Measurements from ENCODE around the gene KLC1.

KLC1 gene

GRCh38 chr14:103656031-103656755 lies 27.2 kb downstream of the KLC1 start:
- no peak for TF ChIP-seq CTCF (IDR thresholded peaks at IDR 0.05)

- no peak for TF ChIP-seq CTCF (IDR thresholded peaks at IDR 0.05)
These were observed 27.7 kb downstream of the KLC1 start for GRCh38 chr14:103656756-103657133.

- TF ChIP-seq CTCF (IDR thresholded peaks at IDR 0.05) = no peak
These were observed 28.5 kb downstream of the KLC1 start for GRCh38 chr14:103657471-103657870.

GRCh38 chr14:103659631-103660030 lies 30.6 kb downstream of the KLC1 start:
- TF ChIP-seq CTCF (IDR thresholded peaks at IDR 0.05) = no peak

- TF ChIP-seq CTCF (IDR thresholded peaks at IDR 0.05) = no peak
These were observed 33.0 kb downstream of the KLC1 start for GRCh38 chr14:103662029-103662428.

GRCh38 chr14:103662591-103662990 lies 33.6 kb downstream of the KLC1 start:
- no peak for TF ChIP-seq CTCF (IDR thresholded peaks at IDR 0.05)

GRCh38 chr14:103663506-103663905 lies 34.5 kb downstream of the KLC1 start:
- TF ChIP-seq CTCF (IDR thresholded peaks at IDR 0.05) = no peak

GRCh38 chr14:103667671-103668070 lies 38.7 kb downstream of the KLC1 start:
- no peak for TF ChIP-seq CTCF (IDR thresholded peaks at IDR 0.05)

Measured in LNCAP (cell line).